NCI-H510A treated with DMSO at 0.1 percent for 48 hours (cell line): ENCODE results near the gene PRKAG2.
"Not testable (repeated sequence)": the region's sequence is repeated elsewhere in the genome, so short reads cannot be mapped to it uniquely, and the experiment has no call there.

Source experiments
- DNase-seq: peaks from one replicate; lab custom pipeline; 2025; lab: John Stamatoyannopoulos, UW

The PRKAG2 gene

GRCh38 chr7:151800391-151800790 lies 76.5 kb downstream of the PRKAG2 start:
- no peak for DNase-seq

GRCh38 chr7:151799506-151799905 lies 77.4 kb downstream of the PRKAG2 start:
- DNase-seq: no peak

- no peak for DNase-seq
Measured at GRCh38 chr7:151798851-151799448, 78.0 kb downstream of the PRKAG2 start.

- not testable (repeated sequence) for DNase-seq
Measured at GRCh38 chr7:151797667-151798307, 79.1 kb downstream of the PRKAG2 start.

GRCh38 chr7:151796871-151797537 lies 79.9 kb downstream of the PRKAG2 start:
- DNase-seq: no peak

- no peak for DNase-seq
Measured at GRCh38 chr7:151796091-151796870, 80.6 kb downstream of the PRKAG2 start.

- no peak for DNase-seq
Measured at GRCh38 chr7:151795168-151795811, 81.6 kb downstream of the PRKAG2 start.

GRCh38 chr7:151794508-151795167 lies 82.3 kb downstream of the PRKAG2 start:
- no peak for DNase-seq

GRCh38 chr7:151793991-151794507 lies 82.9 kb downstream of the PRKAG2 start:
- DNase-seq: no peak

- DNase-seq: no peak
Measured at GRCh38 chr7:151793531-151793951, 83.4 kb downstream of the PRKAG2 start.

GRCh38 chr7:151792636-151793035 lies 84.3 kb downstream of the PRKAG2 start:
- DNase-seq: no peak

- no peak for DNase-seq
Measured at GRCh38 chr7:151792086-151792485, 84.8 kb downstream of the PRKAG2 start.

- DNase-seq: no peak
Measured at GRCh38 chr7:151790830-151791620, 85.9 kb downstream of the PRKAG2 start.

GRCh38 chr7:151790095-151790829 lies 86.7 kb downstream of the PRKAG2 start:
- no peak for DNase-seq

- no peak for DNase-seq
Measured at GRCh38 chr7:151789380-151789947, 87.5 kb downstream of the PRKAG2 start.

GRCh38 chr7:151787348-151787747 lies 89.6 kb downstream of the PRKAG2 start:
- no peak for DNase-seq

- no peak for DNase-seq
Measured at GRCh38 chr7:151786936-151787335, 90.0 kb downstream of the PRKAG2 start.

GRCh38 chr7:151786241-151786640 lies 90.7 kb downstream of the PRKAG2 start:
- no peak for DNase-seq

GRCh38 chr7:151785681-151785965 lies 91.3 kb downstream of the PRKAG2 start:
- no peak for DNase-seq
